Glomerular visceral epithelial cell (primary cell): ENCODE measurements around the gene B4GALT3.

Source experiments
- DNase-seq: peaks from one replicate; pipeline ENCODE4 v3.0.0-alpha.2; 2016; ENCODE audit errors: extremely low spot score

The B4GALT3 gene

GRCh38 chr1:161163793-161164192 is 13.5 kb downstream of the B4GALT3 start:
- DNase-seq: no peak

DNA sequence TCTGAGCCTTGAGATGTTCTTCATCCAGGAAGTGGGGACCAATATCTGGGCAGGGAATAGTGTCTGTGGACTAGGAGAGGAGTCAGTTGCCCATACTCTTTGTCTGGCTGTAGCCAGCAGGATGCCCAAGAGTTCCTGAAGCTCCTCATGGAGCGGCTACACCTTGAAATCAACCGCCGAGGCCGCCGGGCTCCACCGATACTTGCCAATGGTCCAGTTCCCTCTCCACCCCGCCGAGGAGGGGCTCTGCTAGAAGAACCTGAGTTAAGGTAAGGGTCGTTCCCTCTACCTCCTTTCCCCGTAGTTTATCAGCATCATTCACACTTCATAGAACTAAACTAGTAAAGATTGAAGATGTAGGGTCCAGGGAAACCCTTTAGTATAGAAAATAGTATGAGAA is 14.5 kb downstream of the B4GALT3 start:
- no peak for DNase-seq

DNA sequence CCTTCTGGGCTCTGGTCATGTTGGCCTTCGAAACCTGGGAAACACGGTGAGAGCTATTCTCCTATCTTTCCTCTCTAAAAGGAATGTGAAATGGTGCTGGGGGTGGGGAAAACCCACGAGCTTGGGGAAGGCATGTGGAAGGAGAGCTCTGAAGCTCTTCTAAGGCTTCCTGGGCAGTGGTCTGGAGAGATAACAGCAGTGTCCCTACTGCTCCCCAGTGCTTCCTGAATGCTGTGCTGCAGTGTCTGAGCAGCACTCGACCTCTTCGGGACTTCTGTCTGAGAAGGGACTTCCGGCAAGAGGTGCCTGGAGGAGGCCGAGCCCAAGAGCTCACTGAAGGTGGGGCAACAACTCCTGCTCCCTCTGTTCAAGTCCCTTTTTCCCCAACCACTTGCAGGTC is 15.3 kb downstream of the B4GALT3 start:
- DNase-seq: no peak

DNA sequence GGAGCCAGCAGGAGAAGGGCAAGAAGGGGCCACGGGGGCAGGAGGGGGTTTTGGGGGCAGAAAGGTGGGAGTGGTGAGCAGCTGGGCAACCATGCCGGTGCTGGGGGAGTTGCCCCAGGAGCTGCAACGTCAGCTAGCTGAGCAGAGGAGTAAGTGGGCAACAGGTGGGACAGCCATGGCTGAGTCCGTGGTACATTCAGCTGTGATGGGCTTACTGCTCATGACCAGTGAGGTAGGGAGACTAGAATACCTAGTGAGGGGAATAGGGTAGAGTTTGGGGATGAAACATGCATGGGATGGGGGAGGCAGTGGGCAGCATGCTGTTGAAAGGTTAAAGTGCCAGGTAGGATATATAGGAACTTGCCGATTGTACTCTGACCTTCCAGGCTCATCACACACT is 15.7 kb downstream of the B4GALT3 start:
- DNase-seq: no peak

DNA sequence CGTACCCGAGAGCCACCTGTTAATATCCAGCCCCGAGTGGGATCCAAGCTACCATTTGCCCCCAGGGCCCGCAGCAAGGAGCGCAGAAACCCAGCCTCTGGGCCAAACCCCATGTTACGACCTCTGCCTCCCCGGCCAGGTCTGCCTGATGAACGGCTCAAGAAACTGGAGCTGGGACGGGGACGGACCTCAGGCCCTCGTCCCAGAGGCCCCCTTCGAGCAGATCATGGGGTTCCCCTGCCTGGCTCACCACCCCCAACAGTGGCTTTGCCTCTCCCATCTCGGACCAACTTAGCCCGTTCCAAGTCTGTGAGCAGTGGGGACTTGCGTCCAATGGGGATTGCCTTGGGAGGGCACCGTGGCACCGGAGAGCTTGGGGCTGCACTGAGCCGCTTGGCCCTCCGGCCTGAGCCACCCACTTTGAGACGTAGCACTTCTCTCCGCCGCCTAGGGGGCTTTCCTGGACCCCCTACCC is 16.6 kb downstream of the B4GALT3 start:
- DNase-seq: no peak

GRCh38 chr1:161159913-161160243 is 17.4 kb downstream of the B4GALT3 start:
- no peak for DNase-seq

GRCh38 chr1:161159087-161159912 is 18.0 kb downstream of the B4GALT3 start, which contains the start of gene USP21:
Gene USP21, plus strand, starts transcription at chr1:161159500. Its CDS starts 1,141 bp downstream, at chr1:161160641.
- DNase-seq: peak; percentile 91

- no peak for DNase-seq
Observed at GRCh38 chr1:161158316-161159010, 18.8 kb downstream of the B4GALT3 start.

DNA sequence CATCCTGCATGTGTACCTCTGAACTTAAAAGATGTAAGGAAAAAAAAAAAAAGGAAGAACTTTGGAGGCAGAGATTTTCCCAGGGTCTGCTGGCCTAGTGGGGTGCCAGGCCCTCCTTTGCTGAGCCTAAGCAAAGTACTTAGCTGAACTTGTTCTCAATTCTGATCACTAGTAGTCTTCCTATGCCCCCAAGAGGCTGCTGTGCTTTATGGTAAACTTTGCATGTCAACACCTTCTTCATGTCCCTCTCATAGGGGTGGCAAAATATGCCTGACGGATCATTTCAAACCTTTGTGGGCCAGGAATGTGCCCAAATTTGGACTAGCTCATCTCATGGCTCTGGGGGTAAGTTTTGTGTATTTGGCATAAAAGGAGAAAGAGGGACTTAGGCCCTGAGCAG is 19.4 kb downstream of the B4GALT3 start:
- DNase-seq: no peak

DNA sequence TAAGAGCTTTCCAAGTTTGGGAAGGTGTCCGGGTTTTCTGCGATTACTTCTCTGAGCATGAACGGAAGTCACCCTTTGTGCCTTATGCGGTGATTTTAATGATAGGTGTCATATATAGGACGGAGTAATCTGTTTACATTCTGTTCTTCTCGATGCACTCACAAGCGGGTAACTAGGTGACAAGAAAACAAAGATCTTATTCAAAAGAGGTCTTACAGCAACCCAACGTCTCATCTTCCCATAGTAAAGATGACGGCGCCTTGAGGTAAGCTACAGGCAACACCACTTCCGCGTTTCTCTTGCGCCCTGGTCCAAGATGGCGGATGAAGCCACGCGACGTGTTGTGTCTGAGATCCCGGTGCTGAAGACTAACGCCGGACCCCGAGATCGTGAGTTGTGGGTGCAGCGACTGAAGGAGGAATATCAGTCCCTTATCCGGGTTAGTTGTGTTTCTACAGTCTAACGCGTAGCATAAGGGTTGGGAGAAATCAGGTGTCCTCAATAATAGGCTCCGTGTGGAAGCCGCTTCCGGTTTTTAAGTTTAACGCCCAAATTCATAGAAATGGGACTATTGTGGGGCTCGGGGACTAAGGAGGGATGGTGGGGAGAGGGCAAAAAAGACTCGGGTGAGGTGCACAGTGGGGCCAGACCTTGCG is 23.5 kb downstream of the B4GALT3 start, which contains the start of gene UFC1:
Gene UFC1 (plus strand): TSS at position 297 of the 656 bp plus-strand sequence. CDS start 20 bp downstream, at position 317.
- DNase-seq: peak; percentile 88

DNA sequence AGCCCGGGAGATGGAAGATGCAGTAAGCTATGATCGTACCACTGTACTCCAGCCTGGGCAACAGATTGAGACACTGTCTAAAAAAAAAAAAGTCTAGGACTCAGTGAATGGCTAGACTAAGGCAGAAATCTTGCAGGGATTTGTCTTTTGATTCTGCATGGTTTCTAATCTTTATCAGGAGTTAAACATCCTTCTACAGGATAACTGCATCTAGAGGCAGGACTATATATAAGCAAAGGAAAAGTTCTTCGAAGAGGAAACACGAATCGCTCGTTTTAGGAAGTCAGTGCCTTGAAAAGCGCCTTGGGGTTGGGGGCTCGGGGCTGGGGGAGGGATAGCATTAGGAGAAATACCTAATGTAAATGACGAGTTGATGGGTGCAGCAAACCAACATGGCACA is 24.1 kb downstream of the B4GALT3 start:
- DNase-seq: no peak

DNA sequence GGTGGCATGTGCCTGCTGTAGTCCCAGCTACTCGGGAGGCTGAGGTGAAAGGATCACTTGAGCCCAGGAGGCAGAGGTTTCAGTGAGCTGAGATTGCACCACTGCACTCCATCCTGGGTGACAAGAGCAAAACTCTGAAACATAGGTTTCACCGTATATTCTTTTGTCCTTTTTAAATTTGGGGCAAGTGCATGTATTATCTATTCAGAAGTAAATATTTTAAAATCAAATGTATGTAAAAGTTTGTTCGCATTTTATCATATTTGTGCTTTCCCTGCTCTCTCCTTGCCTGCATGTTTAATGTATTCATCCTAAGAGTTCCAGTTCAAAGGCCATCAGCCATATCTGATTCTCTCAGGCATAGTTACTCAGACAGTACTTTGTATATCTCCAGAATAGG is 31.5 kb downstream of the B4GALT3 start:
- DNase-seq: no peak

DNA sequence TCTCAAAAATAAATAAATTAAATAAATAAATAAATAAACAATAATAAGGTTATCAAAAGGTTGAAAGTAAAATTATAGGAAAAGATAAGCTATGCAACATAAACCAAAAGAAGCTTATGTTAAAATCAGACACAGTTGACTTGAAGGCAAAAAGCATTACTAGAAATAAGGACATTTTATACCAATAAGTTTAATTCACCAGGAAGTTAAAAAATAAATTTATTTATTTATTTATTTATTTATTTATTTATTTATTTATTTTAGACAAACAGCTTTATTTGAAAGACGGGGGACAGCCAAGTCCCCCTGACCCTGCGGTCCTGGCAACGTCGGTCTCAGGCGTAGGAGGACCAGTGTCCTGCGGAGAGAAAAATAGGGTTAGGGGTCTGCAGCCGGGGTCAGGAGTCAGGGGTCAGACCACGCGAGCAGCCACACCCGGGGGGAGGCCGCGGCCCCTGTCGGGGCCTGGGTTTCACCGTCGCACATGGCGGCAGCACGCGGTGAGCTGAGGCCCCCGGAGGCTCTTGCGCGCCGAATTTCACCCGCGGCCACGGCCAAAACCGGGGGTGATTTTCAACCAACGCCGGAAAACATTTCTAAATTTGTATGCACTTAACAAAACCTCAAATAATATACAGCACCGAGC is 36.4 kb downstream of the B4GALT3 start:
- DNase-seq: no peak

- DNase-seq: peak; percentile 47
Observed at GRCh38 chr1:161139766-161140165, 37.5 kb downstream of the B4GALT3 start.

GRCh38 chr1:161138431-161138830 is 38.9 kb downstream of the B4GALT3 start:
- DNase-seq: no peak

DNA sequence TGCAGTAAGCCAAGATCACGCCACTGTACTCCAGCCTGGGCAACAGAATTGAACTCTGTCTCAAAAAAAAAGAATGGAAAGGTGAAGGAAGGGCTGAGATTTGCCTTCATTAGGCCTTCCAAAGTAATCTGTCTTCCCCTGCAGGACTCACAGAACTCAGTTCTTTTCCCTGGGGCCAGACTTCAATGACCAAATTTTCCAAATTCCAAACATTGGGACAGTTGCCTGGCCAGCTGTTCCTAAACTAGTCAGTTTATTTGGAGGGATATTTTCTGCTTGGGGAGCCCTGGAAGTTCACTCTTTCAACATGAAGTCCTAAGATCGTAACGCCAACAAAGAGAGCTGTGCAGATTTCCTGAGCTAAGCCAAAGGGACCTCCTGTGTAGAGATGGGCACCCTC is 39.4 kb downstream of the B4GALT3 start:
- DNase-seq: no peak

- peak; percentile 33 for DNase-seq
Observed at GRCh38 chr1:161133220-161133740, 44.0 kb downstream of the B4GALT3 start.

- peak; percentile 98 for DNase-seq
Observed at GRCh38 chr1:161132410-161133219, 44.7 kb downstream of the B4GALT3 start, which contains the start of gene DEDD. Gene DEDD, minus strand, starts transcription at chr1:161132667. Its CDS starts 8,205 bp downstream, at chr1:161124462.

GRCh38 chr1:161131523-161132409 is 45.5 kb downstream of the B4GALT3 start:
- no peak for DNase-seq

DNA sequence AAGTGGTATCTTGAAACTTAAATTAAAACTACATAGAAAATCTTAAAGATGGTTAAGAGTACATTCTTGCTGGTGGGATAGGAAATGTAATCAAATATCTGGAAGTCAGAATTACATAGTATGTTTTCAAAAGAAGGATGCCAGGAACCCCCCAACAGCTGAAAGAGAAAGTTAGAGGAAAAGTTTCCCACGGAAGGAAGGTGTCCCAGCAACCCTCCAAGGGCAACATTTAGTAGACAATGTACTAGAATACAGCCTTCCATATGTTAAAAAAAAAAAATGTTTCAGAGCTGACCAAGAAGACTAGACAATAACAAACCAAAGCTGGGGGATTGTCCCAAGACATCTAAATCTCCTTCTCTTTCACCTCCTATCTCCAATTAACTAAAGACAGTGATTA is 47.0 kb downstream of the B4GALT3 start:
- no peak for DNase-seq
